Endothelial cell (in vitro differentiated cells): ENCODE results near the gene ZNF777. TPM values are rescaled to one million over a fixed set of nuclear protein-coding genes. Genes with fewer than 3 reads are reported as not detected.

Experiments
- DNase-seq: peaks from one replicate; pipeline ENCODE4 v3.0.0; 2021; ENCODE audit warnings: low spot score
- H3K27ac Mint-ChIP-seq: one replicate; pipeline ENCODE4 v1.8.0; 2021; ENCODE audit warnings: mixed read lengths, inconsistent platforms; ENCODE audit not compliant: unreplicated experiment
- H3K27me3 Mint-ChIP-seq: one replicate; pipeline ENCODE4 v1.8.0; 2021; ENCODE audit warnings: mild to moderate bottlenecking, moderate library complexity, mixed read lengths, inconsistent platforms; ENCODE audit not compliant: unreplicated experiment
- H3K36me3 Mint-ChIP-seq: one replicate; pipeline ENCODE4 v1.8.0; 2021; ENCODE audit warnings: mild to moderate bottlenecking, low read depth, mixed read lengths, inconsistent platforms; ENCODE audit not compliant: unreplicated experiment
- H3K4me1 Mint-ChIP-seq: one replicate; pipeline ENCODE4 v1.8.0; 2021; ENCODE audit warnings: mild to moderate bottlenecking, mixed read lengths, inconsistent platforms; ENCODE audit not compliant: unreplicated experiment
- H3K4me3 Mint-ChIP-seq: one replicate; pipeline ENCODE4 v1.8.0; 2021; ENCODE audit warnings: mild to moderate bottlenecking, mixed read lengths, inconsistent platforms; ENCODE audit not compliant: unreplicated experiment
- H3K9me3 Mint-ChIP-seq: one replicate; pipeline ENCODE4 v1.8.0; 2021; ENCODE audit warnings: mixed read lengths, inconsistent platforms; ENCODE audit not compliant: unreplicated experiment
- total RNA-seq: library from RNA; stranded (reverse); fragmentation: NEBNext Ultra II Directional; extraction: Animal tissue kit (Norgen Biotek cat#: 25700); gene quantifications from one replicate; pipeline ENCODE4 v1.2.1, GENCODE V29; 2021; ENCODE audit not compliant: unreplicated experiment
- TF ChIP-seq, protein P1 (sequence below): fragments of 200-600 bp; sonication (generic); IDR thresholded peaks from one replicate; pipeline ENCODE4 v1.5.0; 2021; ENCODE audit warnings: antibody characterized with exemption; ENCODE audit not compliant: unreplicated experiment

ZNF777 gene
- total RNA-seq, 1 donor from 2014 or later, result 13.9 TPM

DNA sequence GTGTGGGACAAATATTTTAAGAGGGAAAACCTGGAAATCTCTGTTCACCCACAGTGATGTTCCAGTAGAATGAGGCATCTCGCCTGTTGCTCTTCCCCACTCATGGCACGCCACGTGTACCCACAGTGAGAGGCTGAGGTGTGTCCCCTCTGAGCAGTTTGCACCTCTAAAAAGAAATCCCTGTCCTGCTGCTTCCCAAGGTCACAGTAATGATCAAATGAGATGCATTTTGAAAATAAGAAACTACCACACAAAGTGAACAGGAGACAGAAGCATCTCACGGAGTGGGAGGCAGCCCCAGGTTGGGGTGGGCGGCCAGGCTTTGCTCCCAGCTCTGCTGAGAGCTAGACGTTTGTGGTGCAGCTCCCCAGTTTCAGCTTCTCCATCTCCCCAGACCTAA lies 12.4 kb upstream of the ZNF777 start:
- TF ChIP-seq, protein P1, sequence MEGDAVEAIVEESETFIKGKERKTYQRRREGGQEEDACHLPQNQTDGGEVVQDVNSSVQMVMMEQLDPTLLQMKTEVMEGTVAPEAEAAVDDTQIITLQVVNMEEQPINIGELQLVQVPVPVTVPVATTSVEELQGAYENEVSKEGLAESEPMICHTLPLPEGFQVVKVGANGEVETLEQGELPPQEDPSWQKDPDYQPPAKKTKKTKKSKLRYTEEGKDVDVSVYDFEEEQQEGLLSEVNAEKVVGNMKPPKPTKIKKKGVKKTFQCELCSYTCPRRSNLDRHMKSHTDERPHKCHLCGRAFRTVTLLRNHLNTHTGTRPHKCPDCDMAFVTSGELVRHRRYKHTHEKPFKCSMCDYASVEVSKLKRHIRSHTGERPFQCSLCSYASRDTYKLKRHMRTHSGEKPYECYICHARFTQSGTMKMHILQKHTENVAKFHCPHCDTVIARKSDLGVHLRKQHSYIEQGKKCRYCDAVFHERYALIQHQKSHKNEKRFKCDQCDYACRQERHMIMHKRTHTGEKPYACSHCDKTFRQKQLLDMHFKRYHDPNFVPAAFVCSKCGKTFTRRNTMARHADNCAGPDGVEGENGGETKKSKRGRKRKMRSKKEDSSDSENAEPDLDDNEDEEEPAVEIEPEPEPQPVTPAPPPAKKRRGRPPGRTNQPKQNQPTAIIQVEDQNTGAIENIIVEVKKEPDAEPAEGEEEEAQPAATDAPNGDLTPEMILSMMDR, result no peak
- DNase-seq, result no peak
- H3K4me1 Mint-ChIP-seq, result peaks cover 6% of the 10 kb centered on the region
- H3K36me3 Mint-ChIP-seq, result peaks cover 64% of the 10 kb centered on the region
- peaks cover 12% of the 10 kb centered on the region for H3K27me3 Mint-ChIP-seq
- no peak overlapping the region for H3K27ac Mint-ChIP-seq
- peak overlapping the region; percentile 37 for H3K4me3 Mint-ChIP-seq
- H3K9me3 Mint-ChIP-seq, result no peaks in the 10 kb centered on the region

DNA sequence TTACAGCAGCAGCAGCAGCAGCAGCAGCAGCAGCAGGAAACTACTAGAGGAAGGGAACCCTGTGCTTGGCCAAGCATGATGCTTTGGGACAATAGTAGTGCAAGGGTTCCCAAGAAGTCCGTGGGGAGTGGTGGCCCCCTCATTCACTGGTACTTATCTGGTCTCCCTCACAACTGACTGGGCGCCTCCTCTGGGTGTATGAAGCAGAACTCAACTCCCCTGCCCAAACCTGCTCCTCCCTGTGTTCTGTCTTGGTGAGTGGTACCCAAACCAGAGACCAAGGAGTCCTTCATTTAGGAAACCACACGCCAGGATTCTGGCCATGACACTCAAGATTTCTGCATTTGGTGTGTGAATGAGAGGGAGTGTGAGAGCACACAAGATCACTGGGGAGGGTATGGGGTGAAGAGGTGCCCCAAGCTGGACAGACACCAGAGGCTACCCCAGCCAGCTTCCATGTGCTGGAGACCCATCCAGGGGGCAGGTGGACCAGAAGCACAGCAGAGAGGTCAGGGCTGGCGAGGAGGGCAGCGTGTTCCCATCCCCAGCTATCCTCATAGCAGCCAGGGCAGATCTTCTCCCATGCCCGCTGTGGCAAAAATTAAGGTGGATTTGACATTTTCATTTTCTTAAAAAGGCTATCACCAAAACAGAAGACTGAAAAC lies 10.6 kb upstream of the ZNF777 start:
- TF ChIP-seq, protein P1, result no peak
- no peak for DNase-seq
- Mint-ChIP-seq H3K27me3 (peaks cover 12% of the 10 kb centered on the region), H3K9me3 (no peaks in the 10 kb centered on the region), H3K36me3 (peaks cover 55% of the 10 kb centered on the region), H3K4me1 (peaks cover 6% of the 10 kb centered on the region), H3K4me3 (peak overlapping the region; percentile 25), H3K27ac (no peak overlapping the region)

DNA sequence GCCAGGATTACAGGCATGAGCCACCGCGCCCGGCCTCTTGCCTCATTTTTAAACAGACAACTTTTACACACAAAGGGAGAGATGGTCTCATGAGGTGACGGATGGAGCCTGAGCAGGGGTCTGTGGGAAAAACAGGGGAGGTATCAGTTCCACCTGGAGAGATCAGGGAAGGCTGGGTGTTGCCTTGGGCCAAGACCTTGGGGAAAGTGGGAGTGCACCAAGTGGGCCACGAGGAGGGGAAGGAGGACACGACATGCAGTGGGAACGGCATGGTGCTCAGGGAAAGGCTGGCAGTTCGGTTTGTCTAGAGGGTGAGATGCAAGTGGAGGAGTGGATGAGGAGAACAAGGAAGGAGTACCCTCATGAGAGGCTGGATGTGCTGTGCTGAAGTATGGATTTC lies 8.9 kb upstream of the ZNF777 start:
- Mint-ChIP-seq H3K27me3 (peaks cover 12% of the 10 kb centered on the region), H3K4me3 (no peak overlapping the region), H3K27ac (no peak overlapping the region), H3K9me3 (no peaks in the 10 kb centered on the region), H3K4me1 (peaks cover 6% of the 10 kb centered on the region), H3K36me3 (peaks cover 58% of the 10 kb centered on the region)
- no peak for DNase-seq
- TF ChIP-seq, protein P1, result no peak

DNA sequence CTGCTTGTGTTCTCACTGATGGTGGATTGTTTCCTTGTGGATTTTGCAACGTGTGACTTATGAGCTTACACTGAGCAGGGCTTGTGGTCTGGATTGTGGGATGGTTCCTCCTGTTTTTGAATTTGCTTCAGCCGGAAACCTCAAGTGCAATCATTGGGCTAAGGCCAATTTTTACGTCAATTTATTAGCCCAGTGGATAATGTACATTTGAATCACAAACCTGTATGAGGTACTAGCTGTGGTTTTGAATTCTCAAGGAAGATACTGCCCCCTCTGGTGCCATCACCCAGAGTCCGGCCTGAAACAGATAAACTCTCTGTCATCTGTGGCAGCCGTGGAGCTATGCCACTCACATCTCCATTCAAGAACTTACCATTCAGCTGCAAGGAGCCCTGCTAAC lies 7.3 kb upstream of the ZNF777 start:
- TF ChIP-seq, protein P1, result no peak
- Mint-ChIP-seq H3K4me3 (no peak overlapping the region), H3K9me3 (no peaks in the 10 kb centered on the region), H3K27ac (no peak overlapping the region), H3K27me3 (peaks cover 11% of the 10 kb centered on the region), H3K36me3 (peaks cover 50% of the 10 kb centered on the region), H3K4me1 (peaks cover 6% of the 10 kb centered on the region)
- DNase-seq, result no peak

DNA sequence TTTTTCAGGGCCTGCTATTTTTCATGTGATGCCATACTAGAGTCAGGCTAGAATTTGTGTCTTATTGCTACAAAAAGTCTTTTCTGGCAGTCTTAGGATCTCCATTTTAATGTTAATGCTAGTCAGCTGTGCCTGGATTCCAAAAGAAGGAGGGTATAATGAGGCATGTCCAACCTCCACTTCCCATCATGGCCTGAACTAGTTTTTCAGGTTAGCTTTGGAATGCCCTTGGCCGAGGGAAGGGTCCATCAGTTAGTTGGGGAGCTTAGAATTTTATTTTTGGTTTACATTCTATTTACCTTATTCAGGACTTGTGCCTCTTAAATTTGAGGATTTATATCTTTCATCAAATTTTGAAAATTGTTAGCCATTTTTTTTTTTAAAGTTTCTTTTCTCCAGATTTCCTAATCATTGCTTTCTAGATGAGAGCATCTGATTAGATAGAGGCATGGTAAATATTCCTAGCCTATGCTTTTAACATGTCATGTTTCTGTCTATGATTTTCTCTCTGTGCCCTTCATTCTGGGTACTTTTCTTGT lies 6.5 kb upstream of the ZNF777 start:
- TF ChIP-seq, protein P1, result no peak
- no peak overlapping the region for H3K27ac Mint-ChIP-seq
- H3K36me3 Mint-ChIP-seq, result peaks cover 42% of the 10 kb centered on the region
- H3K9me3 Mint-ChIP-seq, result no peaks in the 10 kb centered on the region
- no peak for DNase-seq
- peaks cover 6% of the 10 kb centered on the region for H3K4me1 Mint-ChIP-seq
- H3K27me3 Mint-ChIP-seq, result peaks cover 9% of the 10 kb centered on the region
- no peak overlapping the region for H3K4me3 Mint-ChIP-seq
